A549 treated with AZD9567 at 1 μM for 4 hours (cell line): ENCODE data around the gene FBXO36. TPM values are rescaled to one million over a fixed set of nuclear protein-coding genes. Genes with fewer than 3 reads are reported as not detected.

ENCODE experiments used
- total RNA-seq: library from RNA; stranded (reverse); fragments of 200-300 nt; extraction: Qiagen RNA extraction; gene quantifications from 5 replicates; pipeline ENCODE4 v1.2.3, GENCODE V29; 2022; ENCODE audit not compliant: insufficient read depth

FBXO36 gene
- 1.2 to 2.5 TPM (median 1.4 TPM) in 5 replicates for total RNA-seq

GRCh38 chr2:229922449-229923386 lies at the start of gene FBXO36:
TSS of gene FBXO36 (plus strand) at chr2:229922503. CDS start at chr2:229922514, 11 bp downstream.

GRCh38 chr2:229921892-229922448 lies 333 bp upstream of the FBXO36 start, which contains the start of gene TRIP12:
TSS of gene TRIP12 (minus strand) at chr2:229922009. CDS start at chr2:229880079, 41,930 bp downstream.

Other genes starting within 250 kb of the FBXO36 start
- gene DNER, start 207.9 kb upstream of the FBXO36 start, total RNA-seq = 6.9 to 11.0 TPM (median 8.8 TPM) in 5 replicates
- 77.0 to 153 TPM (median 87.8 TPM) in 5 replicates for gene TRIP12, start 494 bp upstream of the FBXO36 start, total RNA-seq
- 0.56 to 1.1 TPM (median 0.65 TPM) in 4 of 5 replicates, not detected in the other for gene SLC16A14, start 146.4 kb downstream of the FBXO36 start, total RNA-seq